Glutamatergic neuron (in vitro differentiated cells): ENCODE results near the gene HMX1. TPM values are rescaled to one million over a fixed set of nuclear protein-coding genes. Genes with fewer than 3 reads are reported as not detected.

Source experiments
- DNase-seq: peaks from one replicate; pipeline ENCODE4 v3.0.0; 2022
- H3K27ac Mint-ChIP-seq: one replicate; pipeline ENCODE4 v1.8.0; 2020; ENCODE audit warnings: mild to moderate bottlenecking, mixed read lengths, inconsistent platforms; ENCODE audit not compliant: unreplicated experiment
- H3K27me3 Mint-ChIP-seq: one replicate; pipeline ENCODE4 v1.8.0; 2020; ENCODE audit warnings: mild to moderate bottlenecking, moderate library complexity, mixed read lengths, inconsistent platforms; ENCODE audit not compliant: unreplicated experiment
- H3K36me3 Mint-ChIP-seq: one replicate; pipeline ENCODE4 v1.8.0; 2020; ENCODE audit warnings: mild to moderate bottlenecking, mixed read lengths, inconsistent platforms; ENCODE audit not compliant: unreplicated experiment
- H3K4me1 Mint-ChIP-seq: one replicate; pipeline ENCODE4 v1.8.0; 2020; ENCODE audit warnings: mild to moderate bottlenecking, low read depth, mixed read lengths, inconsistent platforms; ENCODE audit not compliant: unreplicated experiment
- H3K4me3 Mint-ChIP-seq: one replicate; pipeline ENCODE4 v1.8.0; 2020; ENCODE audit warnings: mild to moderate bottlenecking, mixed read lengths, inconsistent platforms; ENCODE audit not compliant: unreplicated experiment
- H3K9me3 Mint-ChIP-seq: one replicate; pipeline ENCODE4 v1.8.0; 2020; ENCODE audit warnings: mild to moderate bottlenecking, moderate library complexity, mixed read lengths, inconsistent platforms; ENCODE audit not compliant: unreplicated experiment
- CTCF ChIP-seq: fragments of 200-600 bp; sonication (generic); IDR thresholded peaks from one replicate; pipeline ENCODE4 v1.5.0; 2021; ENCODE audit not compliant: partially characterized antibody, unreplicated experiment
- total RNA-seq: library from RNA; stranded (reverse); fragmentation: NEBNext Ultra II Directional; extraction: Animal tissue kit (Norgen Biotek cat#: 25700); gene quantifications from one replicate; pipeline ENCODE4 v1.2.1, GENCODE V29; 2021; ENCODE audit not compliant: unreplicated experiment

The HMX1 gene
- total RNA-seq, 1 donor from 2014 or later = 1.7 TPM

GRCh38 chr4:8818063-8818881 is 53.4 kb downstream of the HMX1 start:
- TF ChIP-seq CTCF = no peak
- Mint-ChIP-seq H3K9me3 (peaks cover 2% of the 10 kb centered on the region), H3K4me1 (peaks cover 6% of the 10 kb centered on the region), H3K4me3 (no peak overlapping the region), H3K27ac (no peak overlapping the region), H3K36me3 (no peaks in the 10 kb centered on the region), H3K27me3 (peaks cover 6% of the 10 kb centered on the region)
- DNase-seq = no peak

- Mint-ChIP-seq H3K9me3 (peaks cover 2% of the 10 kb centered on the region), H3K27me3 (peaks cover 6% of the 10 kb centered on the region), H3K27ac (no peak overlapping the region), H3K36me3 (no peaks in the 10 kb centered on the region), H3K4me1 (peaks cover 6% of the 10 kb centered on the region), H3K4me3 (no peak overlapping the region)
- DNase-seq = no peak
- TF ChIP-seq CTCF = no peak
Measured at GRCh38 chr4:8817813-8818062, 53.9 kb downstream of the HMX1 start.

GRCh38 chr4:8817096-8817812 is 54.4 kb downstream of the HMX1 start:
- Mint-ChIP-seq H3K9me3 (peaks cover 2% of the 10 kb centered on the region), H3K27ac (no peak overlapping the region), H3K4me3 (no peak overlapping the region), H3K27me3 (peaks cover 6% of the 10 kb centered on the region), H3K36me3 (no peaks in the 10 kb centered on the region), H3K4me1 (peaks cover 6% of the 10 kb centered on the region)
- no peak for TF ChIP-seq CTCF
- no peak for DNase-seq
